Fibroblast of pulmonary artery (primary cell): ENCODE data around the gene GFOD1.

Experiments
- DNase-seq: peaks from one replicate; pipeline ENCODE4 v3.0.0-alpha.2; 2010; ENCODE audit warnings: low read depth
- H3K4me3 ChIP-seq: replicated peaks from 2 replicates; pipeline ENCODE4 v1.5.1; 2011; ENCODE audit warnings: low read depth, mild to moderate bottlenecking, control low read depth, low read length, moderate library complexity
- TF ChIP-seq, protein P1 (sequence below): IDR thresholded peaks from 2 replicates; pipeline ENCODE4 v1.5.1; 2011; ENCODE audit warnings: mild to moderate bottlenecking, control low read depth, low read length, inconsistent platforms; ENCODE audit errors: missing control alignments

Gene GFOD1

DNA sequence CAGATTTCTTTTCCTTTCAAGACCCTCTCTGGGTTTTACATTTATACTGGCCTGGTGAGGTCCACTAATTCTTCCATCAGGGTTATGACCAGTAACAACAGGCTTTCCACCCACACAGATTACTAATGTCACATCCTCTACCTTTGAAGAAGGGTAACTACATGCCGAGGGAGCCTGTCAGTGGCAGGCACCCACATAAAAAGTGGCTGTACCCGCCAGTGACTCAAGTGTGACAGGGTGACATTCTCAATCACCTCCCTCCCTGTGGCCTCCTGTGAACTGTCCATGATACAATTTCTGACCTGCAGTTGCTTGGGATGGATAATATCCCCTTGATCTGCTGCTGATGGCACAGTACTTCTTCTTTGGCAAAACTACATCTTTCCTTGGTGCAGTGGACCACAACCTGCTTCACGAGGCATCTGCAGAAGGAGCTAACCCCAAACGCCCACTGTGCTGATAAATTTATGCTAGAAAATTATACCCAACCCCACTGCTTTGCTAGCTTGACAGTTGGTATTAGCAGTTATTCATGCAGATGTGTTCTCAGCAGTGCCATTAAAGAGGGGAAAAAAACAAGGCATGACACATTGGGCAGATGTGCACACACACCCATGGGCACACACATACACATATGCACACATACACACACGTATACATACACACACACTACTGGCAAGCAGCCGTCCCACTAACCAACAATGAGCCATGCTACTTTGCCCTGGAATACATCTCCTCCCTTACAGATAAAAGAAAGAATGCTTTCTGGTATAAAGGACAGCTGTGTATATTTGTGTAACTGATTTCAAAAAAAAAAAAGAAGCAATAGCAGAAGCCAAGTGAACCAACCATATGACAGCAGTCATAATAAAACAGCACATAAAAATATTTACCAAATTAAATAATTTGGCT is 20.8 kb downstream of the GFOD1 start:
- TF ChIP-seq, protein P1, sequence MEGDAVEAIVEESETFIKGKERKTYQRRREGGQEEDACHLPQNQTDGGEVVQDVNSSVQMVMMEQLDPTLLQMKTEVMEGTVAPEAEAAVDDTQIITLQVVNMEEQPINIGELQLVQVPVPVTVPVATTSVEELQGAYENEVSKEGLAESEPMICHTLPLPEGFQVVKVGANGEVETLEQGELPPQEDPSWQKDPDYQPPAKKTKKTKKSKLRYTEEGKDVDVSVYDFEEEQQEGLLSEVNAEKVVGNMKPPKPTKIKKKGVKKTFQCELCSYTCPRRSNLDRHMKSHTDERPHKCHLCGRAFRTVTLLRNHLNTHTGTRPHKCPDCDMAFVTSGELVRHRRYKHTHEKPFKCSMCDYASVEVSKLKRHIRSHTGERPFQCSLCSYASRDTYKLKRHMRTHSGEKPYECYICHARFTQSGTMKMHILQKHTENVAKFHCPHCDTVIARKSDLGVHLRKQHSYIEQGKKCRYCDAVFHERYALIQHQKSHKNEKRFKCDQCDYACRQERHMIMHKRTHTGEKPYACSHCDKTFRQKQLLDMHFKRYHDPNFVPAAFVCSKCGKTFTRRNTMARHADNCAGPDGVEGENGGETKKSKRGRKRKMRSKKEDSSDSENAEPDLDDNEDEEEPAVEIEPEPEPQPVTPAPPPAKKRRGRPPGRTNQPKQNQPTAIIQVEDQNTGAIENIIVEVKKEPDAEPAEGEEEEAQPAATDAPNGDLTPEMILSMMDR, result no peak
- H3K4me3 ChIP-seq, result no peak overlapping the region
- DNase-seq, result no peak

DNA sequence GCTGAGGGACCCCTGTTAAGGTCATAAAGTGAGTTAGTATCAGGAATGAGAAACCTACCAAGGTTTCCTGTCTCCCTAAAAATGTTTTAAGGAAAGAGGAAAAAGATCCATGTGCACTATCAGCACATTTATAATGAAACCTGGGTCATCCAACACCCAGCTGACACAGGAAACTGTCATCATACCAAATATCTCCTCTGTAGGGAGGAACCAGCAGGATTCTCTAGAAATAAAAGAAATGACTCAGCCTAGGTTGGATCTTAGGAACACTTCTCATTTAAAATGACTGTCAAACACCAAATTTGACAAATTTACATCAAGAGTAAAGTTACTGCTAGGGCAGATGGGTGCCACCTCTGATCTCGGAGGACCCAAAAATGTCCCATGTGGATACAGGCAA is 21.7 kb downstream of the GFOD1 start:
- DNase-seq, result no peak
- H3K4me3 ChIP-seq, result no peak overlapping the region
- TF ChIP-seq, protein P1, result no peak

DNA sequence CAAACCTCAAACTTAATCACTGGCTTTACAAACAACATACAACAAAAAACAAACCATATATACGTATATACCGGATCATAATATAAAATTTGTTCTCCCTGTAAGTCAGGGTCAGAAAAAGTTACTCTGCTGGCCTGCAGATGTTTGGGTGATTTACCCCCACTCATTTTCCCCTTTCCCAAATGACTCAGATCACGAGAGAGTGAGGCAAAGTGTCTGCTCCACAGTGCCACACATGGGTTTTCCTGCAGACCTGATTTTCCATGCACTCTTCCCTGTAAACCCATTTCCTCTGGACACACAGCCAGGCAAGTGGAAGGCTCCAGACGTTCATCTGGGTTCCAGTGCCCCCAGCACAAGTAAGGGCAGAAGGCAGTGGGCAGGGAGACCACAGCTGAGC is 23.5 kb downstream of the GFOD1 start:
- H3K4me3 ChIP-seq, result no peak overlapping the region
- TF ChIP-seq, protein P1, result no peak
- DNase-seq, result no peak

DNA sequence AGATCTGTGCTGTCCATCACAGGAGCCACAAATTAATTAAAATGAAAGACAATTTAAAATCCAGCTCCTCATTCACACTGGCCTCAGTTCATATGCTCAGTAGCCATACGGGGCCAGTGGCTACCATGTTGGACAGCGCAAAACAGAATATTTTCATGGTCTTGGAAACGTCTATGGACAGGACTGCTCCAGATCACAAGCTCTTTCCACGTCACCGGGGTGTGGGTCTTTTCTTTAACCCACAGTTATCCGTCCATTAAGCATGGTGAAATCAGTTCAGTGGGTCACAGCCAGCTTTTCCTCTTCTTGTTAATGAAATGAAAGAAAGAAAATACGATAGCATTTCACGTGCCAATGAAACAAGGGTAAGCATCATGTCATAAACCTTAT is 24.1 kb downstream of the GFOD1 start:
- DNase-seq, result no peak

DNA sequence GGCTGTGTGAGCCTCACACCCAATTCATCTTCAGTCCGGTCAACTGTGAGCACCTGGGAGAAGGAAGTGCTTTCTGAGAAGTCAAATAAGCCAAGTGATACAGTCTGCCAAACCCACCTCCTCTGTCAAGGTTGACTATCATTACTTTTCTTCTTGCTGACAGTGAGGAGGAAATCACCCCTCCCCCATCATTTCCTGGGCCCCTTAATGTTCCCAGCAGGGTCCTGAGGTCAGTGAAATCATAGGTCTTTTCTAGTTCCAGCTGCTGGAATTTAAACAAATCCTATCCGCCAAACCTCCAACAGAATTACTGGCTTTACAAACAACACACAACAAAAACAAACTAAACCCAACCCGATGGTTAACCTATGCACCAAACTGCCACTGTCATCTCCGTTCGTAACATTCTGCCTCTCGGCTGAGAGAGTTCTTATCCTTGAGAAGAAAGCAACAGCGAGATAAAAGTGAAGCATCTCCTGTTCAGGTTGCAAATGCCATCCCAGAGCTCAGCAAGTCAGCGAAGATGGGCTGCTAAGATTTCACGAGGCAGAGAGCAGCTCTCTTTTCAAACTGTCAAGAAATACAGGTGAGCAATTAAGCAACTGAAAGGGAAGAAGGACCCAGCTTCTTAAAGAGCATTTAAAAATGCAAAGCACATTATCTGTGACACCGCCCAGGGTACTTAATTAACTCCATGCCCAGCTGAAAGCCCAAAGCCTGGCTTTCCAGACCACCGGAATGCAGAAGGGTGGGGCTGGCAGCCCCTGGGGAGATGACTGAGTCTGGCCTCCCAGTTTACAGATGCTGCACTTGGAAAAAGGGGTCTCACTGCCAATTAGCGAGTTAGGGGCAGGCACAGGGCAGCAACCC is 24.7 kb downstream of the GFOD1 start:
- DNase-seq, result no peak
- no peak overlapping the region for H3K4me3 ChIP-seq
- TF ChIP-seq, protein P1, result no peak

More for the DNA sequence above, 24.1 kb downstream of the GFOD1 start:
- H3K4me3 ChIP-seq, result no peak overlapping the region
- TF ChIP-seq, protein P1, result no peak

DNA sequence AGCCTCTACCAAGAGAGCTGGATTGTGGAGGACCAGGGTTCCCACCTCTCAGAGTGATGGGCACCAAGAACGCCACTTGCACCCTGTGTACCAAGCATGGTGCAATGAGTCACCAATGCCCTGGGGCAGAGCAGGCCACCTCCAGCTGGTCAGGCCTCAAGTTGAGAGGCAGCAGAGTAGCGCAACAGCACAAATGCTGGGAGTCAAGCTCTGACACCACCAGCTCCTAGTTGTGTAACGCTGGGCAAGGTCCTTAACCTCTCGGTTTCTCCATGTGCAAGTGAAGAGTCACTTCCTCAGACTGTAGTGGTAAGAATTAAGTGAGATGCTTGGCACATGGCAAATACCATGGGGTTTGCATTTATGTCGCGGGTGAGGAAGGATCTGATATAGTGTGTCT is 25.6 kb downstream of the GFOD1 start:
- H3K4me3 ChIP-seq, result no peak overlapping the region
- no peak for DNase-seq
- TF ChIP-seq, protein P1, result no peak
